B cell (primary cell): ENCODE results near the gene EZH2. TPM values are rescaled to one million over a fixed set of nuclear protein-coding genes. Genes with fewer than 3 reads are reported as not detected.

Source experiments
- ATAC-seq: fragments of 200-7000 bp; cut with Tn5 transposase; one replicate; pipeline ENCODE4 v1.10.0; 2021; ENCODE audit warnings: low read depth, mild to moderate bottlenecking, moderate number of reproducible peaks, moderate library complexity
- CTCF ChIA-PET: fragments of 350-600 bp; sonication (Branson Sonifier 250); formaldehyde crosslinking; loops from one replicate; lab custom pipeline; 2021; ENCODE audit warnings: antibody characterized with exemption, inconsistent platforms; lab: Charles Lee
- POLR2A ChIA-PET: fragments of 350-600 bp; sonication (Branson Sonifier 250); formaldehyde crosslinking; loops from one replicate; lab custom pipeline; 2021; ENCODE audit warnings: antibody characterized with exemption; lab: Charles Lee
- DNase-seq: peaks from one replicate; pipeline ENCODE4 v3.0.0; 2013
- H2AFZ ChIP-seq: 2 replicates; pipeline ENCODE4 v1.6.1; 2012; ENCODE audit warnings: mild to moderate bottlenecking, low read depth, low read length; ENCODE audit not compliant: insufficient read depth, poor library complexity, severe bottlenecking
- H3K27ac ChIP-seq, 2 donors: 1 replicate in 1 of 2; 2 replicates in 1 of 2; pipeline ENCODE4 v1.5.1; 2012 to 2013; ENCODE audit warnings: low read length in 2 of 2, mild to moderate bottlenecking in 2 of 2, moderate library complexity in 1 of 2
- H3K27me3 ChIP-seq, 4 experiments: fragments of 200-600 bp in 1 of 4; sonication (generic) in 1 of 4; replicated peaks in 1 of 4; 1 replicate in 2 of 4; 2 replicates in 2 of 4; pipeline versions ENCODE4 v1.6.1 to v1.7.0; 2013 to 2016; ENCODE audit warnings: low read length in 3 of 4, mild to moderate bottlenecking in 2 of 4, mixed read lengths in 1 of 4, moderate library complexity in 1 of 4; ENCODE audit not compliant: insufficient read depth in 4 of 4, control insufficient read depth in 3 of 4; ENCODE audit errors: control extremely low read depth in 1 of 4
- H3K36me3 ChIP-seq, 2 experiments: replicated peaks in 1 of 2; 1 replicate in 1 of 2; 2 replicates in 1 of 2; pipeline versions ENCODE4 v1.6.1 to v1.7.1; 2013; ENCODE audit warnings: low read length in 1 of 2; ENCODE audit not compliant: insufficient read depth in 2 of 2, control insufficient read depth in 1 of 2; ENCODE audit errors: control extremely low read depth in 1 of 2, extremely low read depth in 1 of 2
- H3K4me1 ChIP-seq, 2 donors: fragments of 200-600 bp in 1 of 2; sonication (generic) in 1 of 2; 1 replicate in 1 of 2; 2 replicates in 1 of 2; pipeline versions ENCODE4 v1.5.1 to v1.6.1; 2013 to 2017; ENCODE audit warnings: low read length in 2 of 2; ENCODE audit not compliant: control insufficient read depth in 2 of 2, insufficient read depth in 2 of 2
- H3K4me2 ChIP-seq: replicated peaks from 2 replicates; pipeline ENCODE3; 2012; ENCODE audit warnings: mild to moderate bottlenecking, low read depth, low read length; ENCODE audit not compliant: poor library complexity, severe bottlenecking
- H3K4me3 ChIP-seq, 5 experiments: fragments of 200-600 bp in 1 of 5; sonication (generic) in 1 of 5; 1 replicate in 3 of 5; 2 replicates in 2 of 5; pipeline versions ENCODE4 v1.5.1 to v1.7.0; 2011 to 2016; ENCODE audit warnings: low read length in 4 of 5, mild to moderate bottlenecking in 4 of 5, low read depth in 2 of 5, control low read depth in 1 of 5, moderate library complexity in 1 of 5; ENCODE audit not compliant: insufficient read depth in 1 of 5; ENCODE audit errors: control extremely low read depth in 1 of 5, extremely low read depth in 1 of 5
- H3K79me2 ChIP-seq: fragments of 200-600 bp; sonication (generic); one replicate; pipeline ENCODE4 v1.6.0; 2016; ENCODE audit warnings: low read length; ENCODE audit not compliant: control insufficient read depth, insufficient read depth
- H3K9ac ChIP-seq: fragments of 200-600 bp; sonication (generic); 2 replicates; pipeline ENCODE4 v1.6.1; 2017; ENCODE audit warnings: mild to moderate bottlenecking, low read length, moderate library complexity
- H3K9me3 ChIP-seq, 3 donors: one replicate each; pipeline versions ENCODE4 v1.6.1 to v1.7.1; 2013; ENCODE audit warnings: low read length in 2 of 3; ENCODE audit not compliant: control insufficient read depth in 2 of 3, insufficient read depth in 1 of 3; ENCODE audit errors: control extremely low read depth in 1 of 3
- H4K20me1 ChIP-seq: 2 replicates; pipeline ENCODE4 v1.6.0; 2012; ENCODE audit warnings: mild to moderate bottlenecking, low read length; ENCODE audit not compliant: insufficient read depth, control insufficient read depth, poor library complexity, severe bottlenecking
- H3K27ac Mint-ChIP-seq: one replicate; pipeline ENCODE4 v1.8.0; 2021; ENCODE audit warnings: mixed read lengths
- H3K27me3 Mint-ChIP-seq: one replicate; pipeline ENCODE4 v1.8.0; 2021; ENCODE audit warnings: mixed read lengths
- H3K4me1 Mint-ChIP-seq: one replicate; pipeline ENCODE4 v1.8.0; 2021; ENCODE audit warnings: mixed read lengths
- H3K4me3 Mint-ChIP-seq: one replicate; pipeline ENCODE4 v1.8.0; 2021; ENCODE audit warnings: mixed read lengths
- H3K9me3 Mint-ChIP-seq: one replicate; pipeline ENCODE4 v1.8.0; 2022; ENCODE audit warnings: mixed read lengths; ENCODE audit not compliant: insufficient read depth
- CTCF ChIP-seq: fragments of 200-600 bp; IDR thresholded peaks from one replicate; pipeline ENCODE4 v1.8.0; 2022; ENCODE audit warnings: antibody characterized with exemption, mild to moderate bottlenecking
- EZH2 ChIP-seq: IDR thresholded peaks from 2 replicates; pipeline ENCODE4 v1.6.1; 2012; ENCODE audit warnings: borderline replicate concordance, low read depth, mild to moderate bottlenecking, moderate library complexity, low read length; ENCODE audit not compliant: insufficient read depth, poor library complexity, severe bottlenecking
- WGBS: methylation state at CpG from one replicate; pipeline ENCODE4 v1.1.5; 2013; ENCODE audit warnings: missing lambda C conversion rate; ENCODE audit not compliant: insufficient coverage; 5-methylcytosine and 5-hydroxymethylcytosine counted together
- intact Hi-C: fragments of 100-400 bp; cut with micrococcal nuclease; formaldehyde crosslinking; loops from one replicate; pipeline ENCODE4 v1.10.0; 2022
- polyA plus RNA-seq: library from polyadenylated mRNA; depleted of rRNA; stranded (reverse); fragments of >200 nt; gene quantifications from 2 replicates; pipeline ENCODE4 v1.2.3, GENCODE V29; 2012
- total RNA-seq, 2 donors: library from RNA; stranded (reverse); fragments of 120-200 nt in 1 of 2; gene quantifications; 1 replicate in 1 of 2; 2 replicates in 1 of 2; pipeline versions ENCODE4 v1.2.3 to v1.2.4, GENCODE V29; 2013 to 2022

The EZH2 gene
- total and polyA plus RNA-seq, 2 donors (not counting 1 experiment from before 2014, with no cell fraction given), result 5.1 to 10.3 TPM

GRCh38 chr7:148790131-148790726 lies 93.9 kb downstream of the EZH2 start:
- TF ChIP-seq EZH2 (no peak), CTCF (no peak)
- intact Hi-C loops, result loop anchor here (10.0 kb wide), 1 partner anchor 45 kb away; no protein-coding TSS in a partner anchor
- no peak for ATAC-seq
- Histone ChIP-seq H3K4me3 (no peak overlapping the region), H3K4me2 (no peak overlapping the region), H3K79me2 (no peaks in the 10 kb centered on the region), H4K20me1 (no peaks in the 10 kb centered on the region), H3K27ac (no peak overlapping the region), H3K36me3 (peaks cover 9 to 78% of the 10 kb centered on the region in 2 experiments), H2AFZ (no peak overlapping the region), H3K9ac (no peak overlapping the region), H3K4me1 (no peaks in the 10 kb centered on the region), H3K9me3 (no peaks in the 10 kb centered on the region), H3K27me3 (no peaks in the 10 kb centered on the region)
- Mint-ChIP-seq H3K9me3 (no peaks in the 10 kb centered on the region), H3K4me1 (no peaks in the 10 kb centered on the region), H3K27ac (no peak overlapping the region), H3K4me3 (no peak overlapping the region), H3K27me3 (no peaks in the 10 kb centered on the region)
- ChIA-PET POLR2A (no interaction called here), CTCF (interaction anchor here (0.6 kb wide), 1 partner anchor 213 kb away, joined by 4 read pairs; no protein-coding TSS in a partner anchor)
- WGBS, result 100% methylated on average over 1 of the region's 8 CpGs
- DNase-seq, result no peak

- ATAC-seq, result no peak
- Histone ChIP-seq H3K4me2 (no peak overlapping the region), H3K36me3 (peaks cover 11 to 77% of the 10 kb centered on the region in 2 experiments), H3K79me2 (no peaks in the 10 kb centered on the region), H3K27ac (no peak overlapping the region), H3K4me3 (no peak overlapping the region), H3K9me3 (no peaks in the 10 kb centered on the region), H2AFZ (no peak overlapping the region), H3K9ac (no peak overlapping the region), H3K27me3 (no peaks in the 10 kb centered on the region), H3K4me1 (no peaks in the 10 kb centered on the region), H4K20me1 (no peaks in the 10 kb centered on the region)
- no peak for DNase-seq
- Mint-ChIP-seq H3K9me3 (no peaks in the 10 kb centered on the region), H3K27me3 (no peaks in the 10 kb centered on the region), H3K27ac (no peak overlapping the region), H3K4me1 (no peaks in the 10 kb centered on the region), H3K4me3 (no peak overlapping the region)
- ChIA-PET POLR2A (no interaction called here), CTCF (no interaction called here)
- intact Hi-C loops, result no loop called here
- TF ChIP-seq EZH2, result no peak
- TF ChIP-seq CTCF, result no peak
- 100% methylated on average over 4 of the region's 7 CpGs for WGBS
Observed at GRCh38 chr7:148789220-148789619, 94.9 kb downstream of the EZH2 start.
